Measurements from ENCODE around the gene NF1. TPM values are rescaled to one million over a fixed set of nuclear protein-coding genes. Genes with fewer than 3 reads are reported as not detected.
A peak's percentile ranks its signal among the peaks of the same experiment; 100 is the strongest.
"Not testable (repeated sequence)": the region's sequence is repeated elsewhere in the genome, so short reads cannot be mapped to it uniquely, and the experiment has no call there.

NF1 gene
- total RNA-seq, 1 donor from 2014 or later = 66.7 TPM

- no peak overlapping the region for H3K4me3 Mint-ChIP-seq (ENCODE audit: unreplicated experiment)
- H3K9me3 Mint-ChIP-seq (ENCODE audit: unreplicated experiment) = no peaks in the 10 kb centered on the region
- TF ChIP-seq CTCF (IDR thresholded peaks at IDR 0.05) = no peak
- no peaks in the 10 kb centered on the region for H3K27me3 Mint-ChIP-seq (ENCODE audit: unreplicated experiment)
- H3K4me1 Mint-ChIP-seq (ENCODE audit: unreplicated experiment) = peaks cover 25% of the 10 kb centered on the region
- H3K27ac Mint-ChIP-seq (ENCODE audit: unreplicated experiment) = peak overlapping the region; percentile 54
- H3K36me3 Mint-ChIP-seq (ENCODE audit: unreplicated experiment) = peaks cover 25% of the 10 kb centered on the region
- DNase-seq (ENCODE audit: extremely low spot score, unreplicated experiment) = no peak
These were observed 232.9 kb downstream of the NF1 start for GRCh38 chr17:31327534-31328159.

- Mint-ChIP-seq H3K4me3 (ENCODE audit: unreplicated experiment) (no peak overlapping the region), H3K9me3 (ENCODE audit: unreplicated experiment) (no peaks in the 10 kb centered on the region), H3K27me3 (ENCODE audit: unreplicated experiment) (no peaks in the 10 kb centered on the region), H3K36me3 (ENCODE audit: unreplicated experiment) (peaks cover 25% of the 10 kb centered on the region), H3K4me1 (ENCODE audit: unreplicated experiment) (peaks cover 25% of the 10 kb centered on the region), H3K27ac (ENCODE audit: unreplicated experiment) (peak overlapping the region; percentile 54)
- no peak for TF ChIP-seq CTCF (IDR thresholded peaks at IDR 0.05)
- DNase-seq (ENCODE audit: extremely low spot score, unreplicated experiment) = no peak
These were observed 233.4 kb downstream of the NF1 start for GRCh38 chr17:31328160-31328535.

- DNase-seq (ENCODE audit: extremely low spot score, unreplicated experiment) = no peak
- Mint-ChIP-seq H3K27me3 (ENCODE audit: unreplicated experiment) (no peaks in the 10 kb centered on the region), H3K4me1 (ENCODE audit: unreplicated experiment) (peaks cover 25% of the 10 kb centered on the region), H3K9me3 (ENCODE audit: unreplicated experiment) (no peaks in the 10 kb centered on the region), H3K36me3 (ENCODE audit: unreplicated experiment) (peaks cover 28% of the 10 kb centered on the region), H3K4me3 (ENCODE audit: unreplicated experiment) (no peak overlapping the region), H3K27ac (ENCODE audit: unreplicated experiment) (peak overlapping the region; percentile 74)
- TF ChIP-seq CTCF (IDR thresholded peaks at IDR 0.05) = no peak
These were observed 234.4 kb downstream of the NF1 start for GRCh38 chr17:31329221-31329620.

- no peak overlapping the region for H3K27ac Mint-ChIP-seq (ENCODE audit: unreplicated experiment)
- no peaks in the 10 kb centered on the region for H3K9me3 Mint-ChIP-seq (ENCODE audit: unreplicated experiment)
- H3K36me3 Mint-ChIP-seq (ENCODE audit: unreplicated experiment) = peaks cover 26% of the 10 kb centered on the region
- H3K4me1 Mint-ChIP-seq (ENCODE audit: unreplicated experiment) = peaks cover 4% of the 10 kb centered on the region
- no peak overlapping the region for H3K4me3 Mint-ChIP-seq (ENCODE audit: unreplicated experiment)
- H3K27me3 Mint-ChIP-seq (ENCODE audit: unreplicated experiment) = no peaks in the 10 kb centered on the region
- DNase-seq (ENCODE audit: extremely low spot score, unreplicated experiment) = no peak
- TF ChIP-seq CTCF (IDR thresholded peaks at IDR 0.05) = no peak
These were observed 245.3 kb downstream of the NF1 start for GRCh38 chr17:31339906-31340661.

- not testable (repeated sequence) for H3K27ac Mint-ChIP-seq (ENCODE audit: unreplicated experiment); H3K27me3 Mint-ChIP-seq (ENCODE audit: unreplicated experiment); DNase-seq (ENCODE audit: extremely low spot score, unreplicated experiment); H3K4me1 Mint-ChIP-seq (ENCODE audit: unreplicated experiment); H3K9me3 Mint-ChIP-seq (ENCODE audit: unreplicated experiment); H3K4me3 Mint-ChIP-seq (ENCODE audit: unreplicated experiment)
- H3K36me3 Mint-ChIP-seq (ENCODE audit: unreplicated experiment) = peaks cover 31% of the 10 kb centered on the region
These were observed 250.5 kb downstream of the NF1 start for GRCh38 chr17:31345191-31345747.

Measured in osteocyte (in vitro differentiated cells).